ENCODE data around the gene ELK3. TPM values are rescaled to one million over a fixed set of nuclear protein-coding genes. Genes with fewer than 3 reads are reported as not detected.

ELK3 gene
- 52.9 TPM for polyA plus RNA-seq (ENCODE audit: insufficient read length)
- long read RNA-seq, donor 1, full-length matches to known transcripts, result 10 of 89 reads
- long read RNA-seq, donor 1, partial matches to known transcripts, result 79 of 89 reads
- long read RNA-seq, donor 1, other reads (novel, unspliced or antisense), result 0 of 89 reads
- long read RNA-seq, donor 2, full-length matches to known transcripts, result 9 of 23 reads
- long read RNA-seq, donor 2, partial matches to known transcripts, result 14 of 23 reads
- long read RNA-seq, donor 2, other reads (novel, unspliced or antisense), result 0 of 23 reads
- long read RNA-seq, donor 3, full-length matches to known transcripts, result 6 of 11 reads
- long read RNA-seq, donor 3, partial matches to known transcripts, result 5 of 11 reads
- long read RNA-seq, donor 3, other reads (novel, unspliced or antisense), result 0 of 11 reads
- long read RNA-seq, donor 4, result 0 reads
- long read RNA-seq, donor 5, full-length matches to known transcripts, result 10 of 26 reads
- long read RNA-seq, donor 5, partial matches to known transcripts, result 16 of 26 reads
- long read RNA-seq, donor 5, other reads (novel, unspliced or antisense), result 0 of 26 reads
- long read RNA-seq, donor 6, full-length matches to known transcripts, result 2 of 61 reads
- long read RNA-seq, donor 6, partial matches to known transcripts, result 59 of 61 reads
- long read RNA-seq, donor 6, other reads (novel, unspliced or antisense), result 0 of 61 reads
- long read RNA-seq, donor 7, full-length matches to known transcripts, result 6 of 36 reads
- long read RNA-seq, donor 7, partial matches to known transcripts, result 30 of 36 reads
- long read RNA-seq, donor 7, other reads (novel, unspliced or antisense), result 0 of 36 reads
- long read RNA-seq, donor 8, full-length matches to known transcripts, result 5 of 5 reads
- long read RNA-seq, donor 8, partial matches to known transcripts, result 0 of 5 reads
- long read RNA-seq, donor 8, other reads (novel, unspliced or antisense), result 0 of 5 reads

GRCh38 chr12:96193725-96194575 lies at the start of gene ELK3:
Gene ELK3, plus strand, starts transcription at chr12:96194375.
- no peak for DNase-seq

GRCh38 chr12:96146747-96147146 lies 47.4 kb upstream of the ELK3 start:
- DNase-seq, result no peak

GRCh38 chr12:96150442-96150841 lies 43.7 kb upstream of the ELK3 start:
- no peak for DNase-seq

- no peak for DNase-seq
Measured at GRCh38 chr12:96152164-96152563, 42.0 kb upstream of the ELK3 start.

- DNase-seq, result no peak
Measured at GRCh38 chr12:96153131-96153725, 40.9 kb upstream of the ELK3 start.

GRCh38 chr12:96155181-96155580 lies 39.0 kb upstream of the ELK3 start:
- DNase-seq, result no peak

GRCh38 chr12:96155781-96156180 lies 38.4 kb upstream of the ELK3 start:
- no peak for DNase-seq

GRCh38 chr12:96156211-96156610 lies 38.0 kb upstream of the ELK3 start:
- no peak for DNase-seq

- DNase-seq, result no peak
Measured at GRCh38 chr12:96157427-96157826, 36.7 kb upstream of the ELK3 start.

- DNase-seq, result no peak
Measured at GRCh38 chr12:96164951-96165811, 29.0 kb upstream of the ELK3 start.

- no peak for DNase-seq
Measured at GRCh38 chr12:96166765-96167164, 27.4 kb upstream of the ELK3 start.

- DNase-seq, result no peak
Measured at GRCh38 chr12:96167492-96167891, 26.7 kb upstream of the ELK3 start.

GRCh38 chr12:96170328-96170727 lies 23.8 kb upstream of the ELK3 start:
- DNase-seq, result no peak

GRCh38 chr12:96170762-96171161 lies 23.4 kb upstream of the ELK3 start:
- no peak for DNase-seq

- no peak for DNase-seq
Measured at GRCh38 chr12:96171905-96172304, 22.3 kb upstream of the ELK3 start.

- DNase-seq, result no peak
Measured at GRCh38 chr12:96172981-96173380, 21.2 kb upstream of the ELK3 start.

GRCh38 chr12:96176575-96176974 lies 17.6 kb upstream of the ELK3 start:
- DNase-seq, result no peak

- DNase-seq, result no peak
Measured at GRCh38 chr12:96177013-96177412, 17.2 kb upstream of the ELK3 start.

GRCh38 chr12:96183734-96184370 lies 10.3 kb upstream of the ELK3 start:
- DNase-seq, result no peak

GRCh38 chr12:96185914-96186313 lies 8.3 kb upstream of the ELK3 start:
- DNase-seq, result no peak
